Endothelial cell of umbilical vein (primary cell): ENCODE measurements around the gene AATF. TPM values are rescaled to one million over a fixed set of nuclear protein-coding genes. Genes with fewer than 3 reads are reported as not detected.

Source experiments
- BruUV-seq: library from RNA; stranded (reverse); fragments of 400-500 nt; replicated peaks from 2 replicates; lab custom pipeline; 2021; lab: Mats Ljungman, UMichigan
- CTCF ChIA-PET: fragments of 300-600, 350-600 bp; sonication (Branson Sonifier 250); formaldehyde crosslinking; loops from one replicate; lab custom pipeline; 2021; ENCODE audit warnings: antibody characterized with exemption, inconsistent platforms; lab: Charles Lee
- POLR2A ChIA-PET: fragments of 300-600, 350-600 bp; sonication (Branson Sonifier 250); formaldehyde crosslinking; loops from one replicate; lab custom pipeline; 2021; ENCODE audit warnings: antibody characterized with exemption, inconsistent platforms; lab: Charles Lee
- DNase-seq: peaks from one replicate; pipeline ENCODE4 v3.0.0-alpha.2; 2011; ENCODE audit warnings: low read depth, low spot score
- FAIRE-seq: peaks from 2 replicates; lab custom pipeline; 2011; peaks lifted over from hg19 to GRCh38; lab: Jason Lieb, UNC
- H2AFZ ChIP-seq: 2 replicates; pipeline ENCODE4 v1.6.0; 2012; ENCODE audit warnings: low read depth, low read length, control low read depth, inconsistent platforms
- H3K27ac ChIP-seq: 2 replicates; pipeline ENCODE4 v1.5.1; 2011; ENCODE audit warnings: low read depth, mild to moderate bottlenecking, control low read depth, low read length, moderate library complexity; ENCODE audit not compliant: insufficient read depth
- H3K27me3 ChIP-seq, 2 experiments: 2 replicates each; pipeline versions ENCODE4 v1.6.0 to v1.6.1; 2011; ENCODE audit warnings: low read length in 2 of 2, mixed read lengths in 1 of 2; ENCODE audit not compliant: control insufficient read depth in 2 of 2, insufficient read depth in 2 of 2
- H3K36me3 ChIP-seq, 2 experiments: 2 replicates in 1 of 2; 3 replicates in 1 of 2; pipeline ENCODE4 v1.5.1; 2011; ENCODE audit warnings: low read length in 2 of 2, mild to moderate bottlenecking in 1 of 2, moderate library complexity in 1 of 2; ENCODE audit not compliant: control insufficient read depth in 2 of 2, insufficient read depth in 2 of 2; ENCODE audit errors: extremely low read depth in 1 of 2
- H3K4me1 ChIP-seq: 3 replicates; pipeline ENCODE4 v1.5.1; 2011; ENCODE audit warnings: mild to moderate bottlenecking, low read length; ENCODE audit not compliant: control insufficient read depth, insufficient read depth; ENCODE audit errors: extremely low read depth
- H3K4me2 ChIP-seq: 2 replicates; pipeline ENCODE4 v1.6.1; 2011; ENCODE audit warnings: low read length, control low read depth, mixed read lengths; ENCODE audit not compliant: insufficient read depth
- H3K4me3 ChIP-seq, 3 experiments: fragments of 200-600 bp in 1 of 3; sonication (generic), shearing (Covaris generic) in 1 of 3; replicated peaks in 1 of 3; 2 replicates each; pipeline ENCODE4 v1.5.1; 2011 to 2016; ENCODE audit warnings: control low read depth in 3 of 3, low read length in 3 of 3, mild to moderate bottlenecking in 2 of 3, inconsistent platforms in 1 of 3, low read depth in 1 of 3, moderate library complexity in 1 of 3; ENCODE audit not compliant: insufficient read depth in 1 of 3
- H3K79me2 ChIP-seq: 2 replicates; pipeline ENCODE4 v1.6.0; 2012; ENCODE audit warnings: low read length, inconsistent platforms; ENCODE audit not compliant: control insufficient read depth, insufficient read depth
- H3K9ac ChIP-seq: replicated peaks from 2 replicates; pipeline ENCODE3; 2011; ENCODE audit warnings: low read length, control low read depth; ENCODE audit not compliant: insufficient read depth; ENCODE audit errors: extremely low read depth
- H3K9me1 ChIP-seq: replicated peaks from 3 replicates; pipeline ENCODE4 v1.6.0; 2011; ENCODE audit warnings: mild to moderate bottlenecking, low read length; ENCODE audit not compliant: control insufficient read depth, insufficient read depth; ENCODE audit errors: extremely low read depth
- H3K9me3 ChIP-seq: replicated peaks from 2 replicates; pipeline ENCODE4 v1.5.1; 2012; ENCODE audit warnings: low read length, inconsistent platforms; ENCODE audit not compliant: control insufficient read depth, insufficient read depth
- H4K20me1 ChIP-seq: replicated peaks from 2 replicates; pipeline ENCODE3; 2011; ENCODE audit warnings: mild to moderate bottlenecking, low read length; ENCODE audit not compliant: control insufficient read depth, insufficient read depth; ENCODE audit errors: extremely low read depth
- FOS ChIP-seq: IDR thresholded peaks from 2 replicates; pipeline ENCODE4 v1.6.1; 2011; ENCODE audit warnings: mild to moderate bottlenecking, low read length, moderate library complexity, borderline replicate concordance; ENCODE audit not compliant: insufficient read depth
- GATA2 ChIP-seq: IDR thresholded peaks from 2 replicates; pipeline ENCODE4 v1.7.0; 2011; ENCODE audit warnings: low read depth, mild to moderate bottlenecking, moderate library complexity, mixed read lengths, low read length; ENCODE audit not compliant: insufficient read length, insufficient read depth
- JUN ChIP-seq: IDR thresholded peaks from 2 replicates; pipeline ENCODE4 v1.6.1; 2011; ENCODE audit warnings: borderline replicate concordance, low read depth; ENCODE audit not compliant: insufficient read length, insufficient read depth
- POLR2A ChIP-seq: IDR thresholded peaks from 2 replicates; pipeline ENCODE4 v1.6.1; 2012; ENCODE audit warnings: low read depth, mild to moderate bottlenecking, control low read depth, low read length
- POLR2AphosphoS5 ChIP-seq: IDR thresholded peaks from 2 replicates; pipeline ENCODE4 v1.6.1; 2012; ENCODE audit warnings: low read depth, mild to moderate bottlenecking, control low read depth, low read length, moderate library complexity; ENCODE audit not compliant: insufficient read depth
- dilution Hi-C: fragments of 300-500 bp; cut with MboI; formaldehyde crosslinking; loops from one replicate; pipeline ENCODE4 v1.15.0; 2019; ENCODE audit warnings: low sequenced_read_pairs; ENCODE audit not compliant: extremely low pct_ligation_motif_present
- intact Hi-C: fragments of 100-400 bp; cut with micrococcal nuclease; formaldehyde crosslinking; loops from one replicate; pipeline ENCODE4 v1.10.0; 2022
- polyA plus RNA-seq, 4 experiments: library from polyadenylated mRNA; depleted of rRNA in 3 of 4; stranded (reverse) in 3 of 4; unstranded in 1 of 4; fragments of >200 nt; gene quantifications; 2 replicates each; pipeline versions ENCODE4 v1.2.1 to v1.2.3, GENCODE V29; 2011 to 2012; ENCODE audit warnings: missing spikeins in 1 of 4
- total RNA-seq: library from RNA; stranded (reverse); gene quantifications from 2 replicates; pipeline ENCODE4 v1.2.3, GENCODE V29; 2021
- TF ChIP-seq, protein P1 (sequence below), 2 donors: IDR thresholded peaks; 1 replicate in 1 of 2; 2 replicates in 1 of 2; pipeline ENCODE4 v1.5.1; 2011; ENCODE audit warnings: low read length in 2 of 2, mild to moderate bottlenecking in 2 of 2, moderate library complexity in 2 of 2, control low read depth in 1 of 2, inconsistent platforms in 1 of 2, low read depth in 1 of 2; ENCODE audit not compliant: insufficient read depth in 1 of 2; ENCODE audit errors: extremely low read depth in 1 of 2
- TF ChIP-seq, protein P2 (sequence below): IDR thresholded peaks from 2 replicates; pipeline ENCODE4 v1.6.1; 2011; ENCODE audit not compliant: insufficient read depth, insufficient read length

Gene AATF
- total and polyA plus RNA-seq, 2 donors (not counting 3 experiments of a cell fraction or from before 2014, with no cell fraction given) = 15.7 to 47.2 TPM

DNA sequence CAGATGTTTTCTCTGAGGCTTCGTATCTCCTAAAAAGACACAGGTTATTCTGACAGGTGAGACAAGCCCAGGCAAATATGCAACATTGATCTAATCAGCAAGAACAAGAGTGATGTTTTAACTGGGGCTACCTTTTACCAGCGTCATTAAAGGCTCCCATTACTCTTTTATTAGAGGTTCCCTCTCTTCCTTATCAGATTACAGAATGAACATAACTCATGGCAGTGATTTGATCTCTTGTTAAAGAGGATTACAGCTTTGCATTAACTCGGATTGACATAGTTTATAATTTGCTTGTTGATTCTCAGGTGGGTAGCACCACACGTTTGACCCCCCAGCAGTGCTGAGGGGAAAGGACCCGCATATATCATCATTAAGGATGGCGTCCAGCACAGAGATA lies 90.5 kb downstream of the AATF start:
- DNase-seq = no peak
- Histone ChIP-seq H2AFZ (no peak overlapping the region), H3K36me3 (no peaks in the 10 kb centered on the region), H3K4me1 (no peaks in the 10 kb centered on the region), H3K79me2 (no peaks in the 10 kb centered on the region), H3K9me3 (no peaks in the 10 kb centered on the region), H3K9ac (no peak overlapping the region), H3K27ac (no peak overlapping the region), H4K20me1 (no peaks in the 10 kb centered on the region), H3K4me3 (no peak overlapping the region), H3K4me2 (no peak overlapping the region), H3K9me1 (no peaks in the 10 kb centered on the region), H3K27me3 (no peaks in the 10 kb centered on the region)
- ChIA-PET POLR2A (no interaction called here), CTCF (interaction anchor here (1.3 to 3.8 kb wide), 2 partner anchors 9 to 436 kb away, joined by 3 to 15 read pairs; no protein-coding TSS in a partner anchor)
- TF ChIP-seq POLR2AphosphoS5 = no peak
- TF ChIP-seq, protein P1, sequence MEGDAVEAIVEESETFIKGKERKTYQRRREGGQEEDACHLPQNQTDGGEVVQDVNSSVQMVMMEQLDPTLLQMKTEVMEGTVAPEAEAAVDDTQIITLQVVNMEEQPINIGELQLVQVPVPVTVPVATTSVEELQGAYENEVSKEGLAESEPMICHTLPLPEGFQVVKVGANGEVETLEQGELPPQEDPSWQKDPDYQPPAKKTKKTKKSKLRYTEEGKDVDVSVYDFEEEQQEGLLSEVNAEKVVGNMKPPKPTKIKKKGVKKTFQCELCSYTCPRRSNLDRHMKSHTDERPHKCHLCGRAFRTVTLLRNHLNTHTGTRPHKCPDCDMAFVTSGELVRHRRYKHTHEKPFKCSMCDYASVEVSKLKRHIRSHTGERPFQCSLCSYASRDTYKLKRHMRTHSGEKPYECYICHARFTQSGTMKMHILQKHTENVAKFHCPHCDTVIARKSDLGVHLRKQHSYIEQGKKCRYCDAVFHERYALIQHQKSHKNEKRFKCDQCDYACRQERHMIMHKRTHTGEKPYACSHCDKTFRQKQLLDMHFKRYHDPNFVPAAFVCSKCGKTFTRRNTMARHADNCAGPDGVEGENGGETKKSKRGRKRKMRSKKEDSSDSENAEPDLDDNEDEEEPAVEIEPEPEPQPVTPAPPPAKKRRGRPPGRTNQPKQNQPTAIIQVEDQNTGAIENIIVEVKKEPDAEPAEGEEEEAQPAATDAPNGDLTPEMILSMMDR (IDR thresholded peaks at IDR 0.05; ENCODE audit: extremely low read depth in 1 of 2, insufficient read depth in 1 of 2, low read depth in 1 of 2, low read length in 2 of 2) = no peak
- TF ChIP-seq, protein P2, sequence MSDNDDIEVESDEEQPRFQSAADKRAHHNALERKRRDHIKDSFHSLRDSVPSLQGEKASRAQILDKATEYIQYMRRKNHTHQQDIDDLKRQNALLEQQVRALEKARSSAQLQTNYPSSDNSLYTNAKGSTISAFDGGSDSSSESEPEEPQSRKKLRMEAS = no peak
- TF ChIP-seq FOS = no peak
- no peak for TF ChIP-seq POLR2A
- TF ChIP-seq JUN = no peak
- no peak for TF ChIP-seq GATA2
- no peak for FAIRE-seq
- dilution Hi-C loops (no loop called here), intact Hi-C loops (no loop called here)
- no TSS peak for BruUV-seq
